Measurements from ENCODE around the gene CNTN4.
"Not testable (repeated sequence)": the region's sequence is repeated elsewhere in the genome, so short reads cannot be mapped to it uniquely, and the experiment has no call there.

Gene CNTN4

GRCh38 chr3:2790266-2790815, 691.7 kb downstream of the CNTN4 start:
- no peak for DNase-seq (ENCODE audit: low read depth in 3 of 3)

DNA sequence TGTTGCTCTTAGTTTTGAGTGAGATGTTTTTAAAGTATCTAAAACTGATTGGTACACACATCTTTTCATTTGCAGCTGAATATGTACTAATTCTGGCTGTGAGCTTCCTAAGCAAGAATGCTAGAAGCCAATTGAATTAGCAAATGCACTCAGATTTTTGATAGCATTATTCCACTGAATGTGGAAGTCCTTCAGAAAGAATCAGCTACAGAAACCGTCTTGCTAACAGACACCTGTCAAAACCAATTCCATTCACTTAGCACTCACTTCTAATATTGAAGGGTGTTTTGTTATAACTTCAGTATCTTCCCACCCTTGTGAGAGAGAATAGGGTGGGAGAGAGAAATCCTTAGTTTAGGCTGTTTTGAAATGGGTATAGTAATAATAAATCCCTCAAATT, 693.8 kb downstream of the CNTN4 start:
- DNase-seq (ENCODE audit: low read depth in 3 of 3), result no peak

- DNase-seq (ENCODE audit: low read depth in 3 of 3), result no peak
Observed at GRCh38 chr3:2793987-2794386, 695.3 kb downstream of the CNTN4 start.

- DNase-seq (ENCODE audit: low read depth in 3 of 3), result no peak
Observed at GRCh38 chr3:2802429-2802828, 703.8 kb downstream of the CNTN4 start.

DNA sequence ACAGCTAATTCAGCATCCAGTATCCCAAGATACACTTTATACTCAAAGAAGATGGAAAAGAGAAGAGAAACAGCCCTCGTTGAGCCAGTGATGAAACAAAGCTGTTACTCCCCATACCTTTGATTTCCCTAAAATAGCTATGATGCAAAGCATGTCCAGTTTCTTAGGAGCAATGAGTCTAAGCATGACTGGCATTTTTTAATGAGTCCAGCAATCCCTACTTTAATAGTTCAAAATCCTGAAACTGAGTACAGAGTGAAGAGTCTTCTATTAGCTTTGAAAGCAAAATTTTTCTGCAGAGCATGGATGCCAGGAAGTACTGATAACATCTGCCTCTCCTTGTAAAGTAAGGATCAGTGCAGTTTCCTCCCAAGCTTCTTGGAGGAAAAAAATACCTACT, 708.8 kb downstream of the CNTN4 start:
- DNase-seq (ENCODE audit: low read depth in 3 of 3), result no peak

DNA sequence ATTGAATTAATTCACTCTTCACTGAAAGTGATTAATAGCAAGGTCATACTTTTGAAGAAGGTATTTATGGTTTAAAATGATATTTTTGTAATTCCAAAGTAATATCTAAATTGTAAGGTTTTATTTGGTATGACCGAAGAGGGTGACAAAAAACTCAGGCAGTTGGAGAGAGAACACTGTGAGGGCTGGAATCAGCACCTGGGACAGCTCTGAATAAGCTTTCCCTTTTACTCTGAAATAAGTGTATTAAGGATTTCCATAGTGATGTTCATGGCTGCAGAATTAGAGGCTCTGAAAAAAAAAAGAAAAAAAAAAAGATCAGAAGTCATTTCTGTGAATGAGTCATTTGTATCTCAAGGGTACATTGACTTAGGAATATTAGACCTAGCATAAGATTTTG, 712.1 kb downstream of the CNTN4 start:
- DNase-seq (ENCODE audit: low read depth in 3 of 3), result no peak

DNA sequence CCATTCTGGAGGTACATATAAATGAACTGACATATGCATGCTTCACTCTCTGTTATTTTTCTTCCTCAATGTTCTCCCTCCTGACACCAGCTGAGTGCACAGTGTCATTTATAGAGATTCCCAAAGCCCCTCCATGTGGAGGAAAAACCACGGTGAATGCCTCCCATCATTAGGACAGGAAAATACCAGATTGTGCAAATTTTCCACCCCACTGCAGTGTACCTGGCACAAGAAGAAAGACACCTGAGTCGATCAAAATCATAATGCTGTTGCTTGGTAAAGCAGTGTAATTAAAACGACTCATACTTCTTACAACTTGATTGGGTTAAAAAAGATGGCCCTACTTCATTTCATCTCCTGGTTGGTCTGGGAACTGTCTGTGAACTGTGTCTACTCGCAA, 720.9 kb downstream of the CNTN4 start:
- no peak for DNase-seq (ENCODE audit: low read depth in 3 of 3)

GRCh38 chr3:2820982-2821381, 722.3 kb downstream of the CNTN4 start:
- DNase-seq (ENCODE audit: low read depth in 3 of 3), result not testable (repeated sequence)

DNA sequence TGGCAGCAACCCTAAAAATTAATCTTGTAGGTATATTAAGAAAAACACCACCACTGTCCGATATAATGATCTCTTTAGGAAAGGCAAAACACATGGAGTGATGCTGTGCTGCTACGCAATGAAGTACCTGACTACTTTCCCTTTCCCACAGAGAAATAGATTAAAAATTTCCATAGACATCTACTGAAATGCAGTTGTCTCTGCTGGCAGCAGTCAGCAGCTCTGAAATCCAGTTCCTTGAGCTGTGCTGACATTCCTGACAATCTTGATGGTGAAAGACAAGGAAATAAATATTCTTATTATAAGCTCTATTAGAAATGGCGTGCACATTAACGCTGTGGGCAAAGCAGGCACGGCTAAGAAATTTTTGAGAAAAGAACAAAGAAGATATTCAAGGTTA, 723.9 kb downstream of the CNTN4 start:
- no peak for DNase-seq (ENCODE audit: low read depth in 3 of 3)

DNA sequence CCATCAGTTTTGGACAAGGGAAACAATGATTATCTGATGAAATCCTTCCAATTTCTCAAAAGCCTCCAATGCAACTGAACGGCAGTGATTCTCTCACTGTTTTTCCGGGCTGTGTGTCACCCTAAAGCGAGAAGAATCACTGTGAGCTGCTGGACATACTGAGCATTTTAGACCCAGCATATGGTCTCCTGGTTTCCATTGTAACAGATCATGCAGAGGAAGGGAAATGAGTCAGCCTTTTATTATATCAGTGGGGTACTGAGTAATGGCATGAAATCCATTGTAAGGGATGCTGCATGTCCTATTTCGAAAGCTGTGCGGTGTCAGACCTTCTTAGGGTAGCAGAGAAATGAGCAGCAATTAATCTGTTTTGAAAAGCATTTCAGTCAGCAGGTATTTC, 724.4 kb downstream of the CNTN4 start:
- DNase-seq (ENCODE audit: low read depth in 3 of 3), result no peak

- DNase-seq (ENCODE audit: low read depth in 3 of 3), result no peak
Observed at GRCh38 chr3:2823437-2824211, 725.0 kb downstream of the CNTN4 start.

DNA sequence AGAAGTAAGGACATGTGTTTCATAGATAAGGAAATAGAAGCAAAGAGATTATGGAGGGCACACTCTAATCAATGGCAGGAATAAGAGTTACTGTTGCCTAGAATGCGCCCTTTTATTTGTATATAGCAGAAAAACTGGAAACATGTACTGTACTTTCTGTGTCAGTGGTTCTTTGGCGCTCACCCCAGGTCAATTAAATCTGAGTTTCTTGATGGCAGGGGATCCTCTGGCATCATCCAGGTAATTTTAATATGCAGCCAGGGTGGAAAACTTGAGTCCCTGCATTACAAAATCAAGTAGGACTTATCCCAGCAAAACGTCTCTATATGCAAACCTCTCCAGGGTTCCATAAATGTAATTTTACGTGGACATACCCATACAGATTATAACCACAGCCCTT, 727.4 kb downstream of the CNTN4 start:
- no peak for DNase-seq (ENCODE audit: low read depth in 3 of 3)

DNA sequence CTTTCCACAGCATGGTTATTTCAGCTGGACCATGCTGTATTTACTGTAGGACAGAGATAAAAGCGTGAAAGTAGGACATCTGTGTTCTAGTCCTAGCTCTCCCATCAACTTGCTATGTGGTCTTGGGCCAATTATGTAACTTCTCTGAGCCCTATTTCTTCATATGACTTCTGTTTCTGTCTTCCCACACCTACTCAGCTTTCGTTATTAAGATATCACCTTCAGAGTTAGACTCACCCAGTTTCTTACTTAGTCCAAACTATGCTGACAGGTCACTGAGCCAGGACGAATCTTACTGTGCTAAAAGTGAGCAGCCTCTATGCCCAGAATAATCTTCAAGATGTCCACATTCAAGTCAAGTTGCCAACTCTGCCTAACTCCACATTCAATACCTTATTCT, 727.8 kb downstream of the CNTN4 start:
- no peak for DNase-seq (ENCODE audit: low read depth in 3 of 3)

DNA sequence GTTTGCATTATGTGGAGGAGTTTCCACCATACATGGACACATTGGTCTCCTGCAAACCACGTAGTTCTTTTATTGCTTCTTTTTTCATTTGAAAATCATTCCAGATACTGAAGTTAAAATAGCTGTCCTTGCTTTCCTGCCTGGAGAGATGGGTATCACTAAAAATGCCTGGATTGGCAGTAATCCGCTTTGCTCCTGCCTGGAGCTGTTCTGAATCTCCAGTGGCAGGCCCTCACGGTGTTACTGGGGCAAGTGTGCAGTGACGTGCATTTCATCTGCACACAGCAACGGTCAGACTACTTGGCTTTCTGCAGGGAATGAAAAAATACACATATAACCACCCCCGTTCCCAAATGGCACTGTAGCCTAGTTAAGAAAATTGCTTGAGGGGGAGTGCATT, 738.6 kb downstream of the CNTN4 start:
- DNase-seq (ENCODE audit: low read depth in 3 of 3), result no peak

DNA sequence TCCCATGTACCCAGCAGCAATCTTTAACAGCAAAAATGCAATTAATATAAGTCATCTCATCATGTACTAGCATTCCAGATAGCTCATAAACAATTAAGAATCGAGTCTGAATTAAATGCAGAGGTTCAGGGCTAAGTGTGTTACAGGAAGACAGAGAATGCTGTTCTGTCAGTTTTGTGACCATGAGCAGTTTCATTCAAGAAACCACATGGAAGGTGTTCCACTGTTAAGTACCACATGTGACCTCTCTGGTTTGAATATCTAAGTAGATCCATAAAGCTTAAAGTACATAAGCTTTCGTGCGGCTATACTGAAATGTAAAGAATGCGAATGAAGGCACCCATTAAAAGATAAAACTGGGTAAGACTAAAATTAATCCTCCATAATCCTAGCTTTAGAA, 739.2 kb downstream of the CNTN4 start:
- no peak for DNase-seq (ENCODE audit: low read depth in 3 of 3)

GRCh38 chr3:2838546-2839157, 740.0 kb downstream of the CNTN4 start:
- DNase-seq (ENCODE audit: low read depth in 3 of 3), result no peak

DNA sequence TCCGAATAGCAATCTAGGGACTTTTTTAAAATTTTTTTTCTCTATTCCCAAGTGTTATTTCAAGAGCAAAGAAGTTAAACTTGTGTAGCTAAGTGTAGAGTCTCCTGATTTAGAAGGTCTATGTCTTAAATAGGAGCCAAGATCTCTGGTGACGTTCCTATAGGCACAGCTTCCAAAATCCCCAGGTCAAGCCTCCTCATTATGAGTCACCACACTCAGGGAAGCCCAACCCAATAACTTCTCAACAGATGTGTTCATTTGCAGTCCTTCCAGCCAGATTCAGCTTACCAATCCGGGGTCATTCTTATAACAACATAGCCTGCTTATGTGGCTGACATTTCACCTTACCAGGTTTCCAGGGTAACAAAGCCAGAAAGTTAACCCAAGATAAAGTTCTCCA, 741.2 kb downstream of the CNTN4 start:
- DNase-seq (ENCODE audit: low read depth in 3 of 3), result no peak

DNA sequence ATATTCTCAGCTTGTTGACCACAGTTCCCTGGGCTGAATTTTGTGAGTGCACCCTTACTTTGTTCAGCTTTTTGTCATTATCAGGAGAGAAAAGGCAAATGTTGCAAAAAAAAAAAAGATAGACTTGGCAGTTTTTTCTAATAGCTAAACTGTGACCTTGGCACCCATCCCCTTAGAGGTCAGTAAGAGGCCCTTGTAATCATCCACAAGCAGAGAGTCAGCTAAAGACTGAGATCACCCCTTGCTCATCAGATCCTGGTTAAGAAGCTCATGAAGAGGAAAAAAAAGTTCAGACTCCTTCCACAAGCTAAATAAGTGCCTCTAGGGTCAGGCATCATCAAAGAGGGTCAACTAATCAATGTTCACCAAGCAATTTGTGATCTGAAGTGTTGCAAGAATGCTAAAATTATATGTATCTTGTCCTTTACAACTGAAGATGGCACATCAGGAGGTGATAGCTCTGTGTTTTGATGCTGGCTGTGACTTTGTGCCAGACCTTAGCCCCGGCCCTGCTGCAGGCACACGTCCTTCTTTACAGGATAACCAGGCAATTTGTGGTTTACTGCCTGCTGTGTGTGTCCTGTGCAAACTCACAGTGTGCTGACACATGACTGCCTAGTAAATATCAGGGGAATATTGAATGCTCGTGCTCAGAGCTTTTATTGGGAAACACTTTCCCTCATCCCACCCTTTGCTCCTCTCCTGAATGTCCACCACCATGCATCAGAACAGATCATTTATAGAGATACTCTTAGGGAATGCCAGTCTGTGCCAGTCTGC, 748.6 kb downstream of the CNTN4 start:
- DNase-seq (ENCODE audit: low read depth in 3 of 3), result no peak

GRCh38 chr3:2849092-2849491, 750.4 kb downstream of the CNTN4 start:
- DNase-seq (ENCODE audit: low read depth in 3 of 3), result no peak

DNA sequence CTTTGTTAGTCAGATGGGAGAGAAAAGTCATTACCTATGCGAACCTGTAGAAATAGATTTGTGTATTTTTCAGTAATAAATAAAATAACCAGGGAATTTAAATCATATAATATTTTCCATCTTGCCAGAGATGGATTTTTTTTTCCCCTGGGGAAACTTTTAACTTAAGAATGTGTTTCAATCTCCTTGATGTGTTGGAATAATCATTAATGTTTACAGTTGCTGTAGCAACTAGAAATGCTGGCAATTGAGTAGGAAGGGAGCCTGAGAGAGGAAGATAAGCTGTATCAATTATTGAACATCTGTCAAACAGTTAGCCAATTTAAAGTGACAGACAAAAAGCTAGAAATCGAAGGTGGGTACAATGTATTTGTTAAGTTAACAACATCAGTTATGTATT, 752.0 kb downstream of the CNTN4 start:
- DNase-seq (ENCODE audit: low read depth in 3 of 3), result no peak

DNA sequence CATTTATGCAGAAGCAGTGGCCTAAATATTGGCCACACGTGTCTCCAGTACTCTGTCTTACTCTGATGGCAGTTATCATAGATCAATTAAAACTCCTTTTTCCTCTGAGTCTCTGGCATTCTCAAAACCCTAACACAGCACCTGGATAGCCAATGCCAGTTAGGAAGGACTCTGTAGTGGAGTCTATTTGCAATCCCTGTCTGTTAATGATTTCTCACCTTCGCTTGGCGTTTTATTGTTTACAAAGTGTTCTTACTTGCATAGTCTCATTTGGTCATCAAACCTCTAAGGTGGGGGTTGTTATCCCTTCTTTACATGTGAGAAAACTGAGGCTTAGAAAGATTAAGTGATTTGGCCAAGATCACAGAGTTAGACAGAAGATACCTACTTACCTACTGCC, 752.7 kb downstream of the CNTN4 start:
- DNase-seq (ENCODE audit: low read depth in 3 of 3), result no peak

DNA sequence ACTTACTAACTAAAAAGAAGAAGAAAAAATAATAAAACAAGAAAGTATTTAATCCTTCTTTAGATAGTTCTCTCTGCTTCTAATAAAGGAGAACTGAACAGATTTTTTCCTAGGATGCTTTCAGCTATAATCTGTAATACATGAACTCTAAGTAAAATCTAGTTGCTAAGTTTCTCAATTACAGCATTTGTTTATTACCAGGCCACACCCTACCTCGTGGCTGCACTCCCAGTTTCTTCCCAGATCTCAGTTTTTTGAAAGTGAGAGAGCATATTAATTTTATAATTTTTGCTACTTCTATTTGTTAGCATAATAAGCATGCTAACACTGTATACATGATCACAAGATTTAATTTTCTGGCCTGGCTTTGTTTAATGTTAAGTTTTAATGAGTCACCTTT, 753.2 kb downstream of the CNTN4 start:
- DNase-seq (ENCODE audit: low read depth in 3 of 3), result no peak

DNA sequence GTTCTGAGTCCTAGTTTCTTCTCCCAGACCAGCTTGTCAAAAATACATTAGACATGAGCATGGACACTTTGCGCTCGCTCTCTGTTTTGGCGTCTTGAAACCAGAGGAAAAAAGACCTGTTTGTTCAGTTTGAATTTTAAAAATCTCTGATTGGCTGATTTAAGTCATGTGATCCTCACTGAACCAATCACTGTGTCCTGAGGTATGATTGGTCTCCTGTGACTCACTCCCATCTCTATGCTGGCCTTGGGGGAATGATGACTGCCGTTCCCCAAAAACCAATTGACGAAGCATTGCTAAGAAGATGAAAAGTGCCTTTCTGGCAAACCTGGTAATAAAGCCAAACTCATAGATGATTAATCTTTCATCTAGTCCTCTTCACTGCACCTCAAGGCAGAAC, 755.0 kb downstream of the CNTN4 start:
- DNase-seq (ENCODE audit: low read depth in 3 of 3), result no peak
